SK-N-SH treated with all-trans-retinoic acid at 6 μM for 48 hours (cell line): ENCODE results near the gene C1D.
A peak's percentile ranks its signal among the peaks of the same experiment; 100 is the strongest.

Experiments
- ATAC-seq: fragments of 200-7000 bp; cut with Tn5 transposase; 3 replicates; pipeline ENCODE4 v1.9.1; 2020; ENCODE audit warnings: mild to moderate bottlenecking, moderate library complexity
- ARNTL ChIP-seq: fragments of 450-650 bp; formaldehyde crosslinking; IDR thresholded peaks from 2 replicates; pipeline ENCODE4 v1.5.0; 2020; ENCODE audit warnings: low read depth, mild to moderate bottlenecking, moderate library complexity, borderline replicate concordance
- BACH2 ChIP-seq: fragments of 250-450 bp; sonication (Bioruptor Pico); IDR thresholded peaks from 2 replicates; pipeline ENCODE4 v1.9.0; 2021; ENCODE audit warnings: mild to moderate bottlenecking, borderline replicate concordance
- CSDC2 ChIP-seq: fragments of 250-450 bp; sonication (Bioruptor Pico); IDR thresholded peaks from 2 replicates; pipeline ENCODE4 v1.5.0; 2020; ENCODE audit warnings: mild to moderate bottlenecking, moderate library complexity
- ESRRG ChIP-seq: fragments of 250-450 bp; sonication (Bioruptor Pico); IDR thresholded peaks from 2 replicates; pipeline ENCODE4 v1.6.1; 2021; ENCODE audit warnings: mild to moderate bottlenecking
- ISL1 ChIP-seq: fragments of 250-450 bp; sonication (Bioruptor Pico); IDR thresholded peaks from 2 replicates; pipeline ENCODE4 v2.1.2; 2022; ENCODE audit warnings: mild to moderate bottlenecking, moderate library complexity
- OSR1 ChIP-seq: fragments of 250-450 bp; sonication (Bioruptor Pico); IDR thresholded peaks from 2 replicates; pipeline ENCODE4 v1.8.0; 2022; ENCODE audit warnings: moderate library complexity, mild to moderate bottlenecking, inconsistent platforms
- PPARA ChIP-seq: fragments of 250-450 bp; sonication (Bioruptor Pico); IDR thresholded peaks from 2 replicates; pipeline ENCODE4 v1.5.0; 2020; ENCODE audit warnings: mild to moderate bottlenecking, borderline replicate concordance
- RARB ChIP-seq: fragments of 250-450 bp; sonication (Bioruptor Pico); IDR thresholded peaks from 2 replicates; pipeline ENCODE4 v1.8.0; 2021; ENCODE audit warnings: mild to moderate bottlenecking, moderate library complexity
- SNAI2 ChIP-seq: fragments of 250-450 bp; sonication (Bioruptor Pico); IDR thresholded peaks from 2 replicates; pipeline ENCODE4 v1.5.0; 2020; ENCODE audit warnings: mild to moderate bottlenecking, moderate library complexity
- ZC3H10 ChIP-seq: fragments of 250-450 bp; sonication (Bioruptor Pico); IDR thresholded peaks from 2 replicates; pipeline ENCODE4 v1.5.1; 2021; ENCODE audit warnings: mild to moderate bottlenecking, moderate library complexity
- ZFP3 ChIP-seq: fragments of 250-450 bp; sonication (Bioruptor Pico); IDR thresholded peaks from 2 replicates; pipeline ENCODE4 v1.5.0; 2020; ENCODE audit warnings: mild to moderate bottlenecking, moderate library complexity
- ZNF565 ChIP-seq: fragments of 450-650 bp; formaldehyde crosslinking; conservative IDR thresholded peaks from 2 replicates; pipeline ENCODE4 v1.5.0; 2020; ENCODE audit warnings: low read depth, mild to moderate bottlenecking, moderate library complexity
- ZNF70 ChIP-seq: fragments of 450-650 bp; formaldehyde crosslinking; IDR thresholded peaks from 2 replicates; pipeline ENCODE4 v1.5.0; 2020; ENCODE audit warnings: mild to moderate bottlenecking, moderate library complexity
- ZNF8 ChIP-seq: fragments of 450-650 bp; formaldehyde crosslinking; IDR thresholded peaks from 2 replicates; pipeline ENCODE4 v1.5.0; 2020; ENCODE audit warnings: mild to moderate bottlenecking, moderate library complexity
- TF ChIP-seq, protein P1 (sequence below): fragments of 250-450 bp; sonication (Bioruptor Pico); IDR thresholded peaks from 2 replicates; pipeline ENCODE4 v1.5.1; 2020; ENCODE audit warnings: low read depth, mild to moderate bottlenecking, moderate library complexity
- TF ChIP-seq, protein P2 (sequence below): fragments of 250-450 bp; sonication (Bioruptor Pico); IDR thresholded peaks from 2 replicates; pipeline ENCODE4 v1.5.1; 2021; ENCODE audit warnings: mild to moderate bottlenecking, moderate library complexity
- TF ChIP-seq, protein P3 (sequence below): fragments of 250-450 bp; sonication (Bioruptor Pico); IDR thresholded peaks from 2 replicates; pipeline ENCODE4 v1.5.0; 2020; ENCODE audit warnings: mild to moderate bottlenecking, moderate library complexity
- TF ChIP-seq, protein P4 (sequence below): fragments of 250-450 bp; sonication (Bioruptor Pico); IDR thresholded peaks from 2 replicates; pipeline ENCODE4 v1.8.0; 2021; ENCODE audit warnings: low read depth, mild to moderate bottlenecking, moderate library complexity, borderline replicate concordance
- TF ChIP-seq, protein P5 (sequence below): fragments of 250-450 bp; sonication (Bioruptor Pico); IDR thresholded peaks from 2 replicates; pipeline ENCODE4 v1.8.0; 2020; ENCODE audit warnings: mild to moderate bottlenecking, moderate library complexity, borderline replicate concordance

The C1D gene

DNA sequence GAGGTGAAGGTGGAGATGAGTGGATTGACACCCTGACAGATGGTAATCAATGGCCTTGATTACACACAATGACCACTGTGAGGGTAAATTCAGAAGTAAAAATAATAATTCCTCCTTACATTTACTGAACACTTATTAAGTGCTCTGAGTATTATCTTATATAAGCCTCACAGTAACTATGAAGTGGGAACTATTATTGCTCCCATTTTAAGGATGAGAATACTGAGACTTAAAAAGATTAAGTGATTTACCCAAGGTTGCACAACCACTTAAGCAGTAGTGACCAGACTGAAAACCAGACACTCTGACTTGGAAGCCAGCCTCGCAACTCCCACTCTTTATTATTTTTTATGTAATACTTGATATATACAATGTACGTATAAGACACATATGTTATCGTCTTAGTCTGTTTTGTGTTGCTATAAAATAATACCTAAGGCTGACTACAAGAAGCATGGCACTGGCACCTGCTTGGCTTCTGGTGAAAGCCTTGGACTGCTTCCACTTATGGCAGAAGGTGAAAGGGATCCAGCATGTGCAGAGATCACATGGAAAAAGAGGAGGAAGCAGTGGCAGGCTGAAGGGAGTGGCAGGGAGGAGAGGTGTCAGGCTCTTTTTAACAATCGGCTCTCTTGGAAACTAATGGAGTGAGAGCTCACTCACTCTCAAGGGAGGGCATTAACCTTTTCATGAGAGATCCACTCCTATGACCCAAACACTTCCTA lies 41.5 kb upstream of the C1D start:
- no peak for TF ChIP-seq SNAI2 (CRISPR knock-in tag)
- TF ChIP-seq ARNTL (CRISPR knock-in tag), result no peak
- TF ChIP-seq, all 23 proteins: peak for 0
- ATAC-seq, result no peak

DNA sequence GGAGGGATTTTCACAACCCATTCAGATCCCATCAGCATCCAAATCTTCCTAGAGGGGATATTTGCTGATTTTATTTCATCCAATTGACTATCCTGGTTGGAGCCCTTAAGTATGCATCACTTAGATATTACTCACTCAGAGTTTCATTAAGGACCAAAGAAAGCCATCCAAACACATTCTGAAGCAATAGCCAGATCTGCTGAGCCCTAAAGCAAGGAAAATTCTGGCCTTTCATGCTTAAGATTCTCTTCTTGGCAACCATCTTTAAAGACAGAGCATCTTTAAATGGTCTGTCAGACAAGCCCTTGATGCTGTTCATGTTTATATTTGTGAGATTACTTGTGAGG lies 40.9 kb upstream of the C1D start:
- TF ChIP-seq SNAI2 (CRISPR knock-in tag), result no peak
- TF ChIP-seq, protein P1, sequence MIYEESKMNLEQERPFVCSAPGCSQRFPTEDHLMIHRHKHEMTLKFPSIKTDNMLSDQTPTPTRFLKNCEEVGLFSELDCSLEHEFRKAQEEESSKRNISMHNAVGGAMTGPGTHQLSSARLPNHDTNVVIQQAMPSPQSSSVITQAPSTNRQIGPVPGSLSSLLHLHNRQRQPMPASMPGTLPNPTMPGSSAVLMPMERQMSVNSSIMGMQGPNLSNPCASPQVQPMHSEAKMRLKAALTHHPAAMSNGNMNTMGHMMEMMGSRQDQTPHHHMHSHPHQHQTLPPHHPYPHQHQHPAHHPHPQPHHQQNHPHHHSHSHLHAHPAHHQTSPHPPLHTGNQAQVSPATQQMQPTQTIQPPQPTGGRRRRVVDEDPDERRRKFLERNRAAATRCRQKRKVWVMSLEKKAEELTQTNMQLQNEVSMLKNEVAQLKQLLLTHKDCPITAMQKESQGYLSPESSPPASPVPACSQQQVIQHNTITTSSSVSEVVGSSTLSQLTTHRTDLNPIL, result no peak
- TF ChIP-seq ZFP3 (CRISPR knock-in tag), result no peak
- TF ChIP-seq ARNTL (CRISPR knock-in tag), result no peak
- no peak for TF ChIP-seq ZNF8 (CRISPR knock-in tag)
- no peak for TF ChIP-seq PPARA (CRISPR knock-in tag)
- TF ChIP-seq OSR1 (CRISPR knock-in tag), result no peak
- no peak for TF ChIP-seq CSDC2
- TF ChIP-seq ISL1 (CRISPR knock-in tag), result no peak

DNA sequence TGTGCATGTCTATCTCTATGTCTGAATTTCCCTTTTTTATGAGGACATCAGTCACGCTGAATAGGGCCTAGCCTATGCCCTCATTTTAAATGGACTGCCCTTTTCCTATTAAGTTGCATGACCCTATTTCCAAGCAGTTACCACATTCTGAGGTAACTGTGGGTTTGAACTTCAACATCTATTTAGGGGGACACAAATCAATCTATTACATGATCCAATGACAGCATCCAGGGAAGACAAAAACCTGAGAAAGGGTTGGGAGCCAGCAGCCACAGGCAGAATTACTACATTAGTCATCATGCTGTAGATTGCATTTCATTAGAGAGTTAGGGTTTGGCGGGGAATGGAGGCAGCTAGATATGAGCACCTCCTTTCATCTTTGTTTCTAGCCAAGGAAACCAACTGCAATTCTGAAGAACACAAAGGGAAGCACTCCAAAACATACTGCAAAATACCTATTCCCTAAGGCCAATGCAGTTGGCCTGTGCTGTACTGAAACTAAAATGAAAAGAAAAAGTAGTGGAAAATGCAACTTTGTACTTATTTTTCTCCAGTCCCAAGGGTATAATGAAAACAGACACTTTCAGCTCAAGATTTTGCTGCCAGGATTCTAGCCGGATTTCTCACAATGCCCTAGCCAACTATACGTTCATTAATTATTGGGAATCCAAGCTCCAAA lies 40.4 kb upstream of the C1D start:
- TF ChIP-seq, protein P2, sequence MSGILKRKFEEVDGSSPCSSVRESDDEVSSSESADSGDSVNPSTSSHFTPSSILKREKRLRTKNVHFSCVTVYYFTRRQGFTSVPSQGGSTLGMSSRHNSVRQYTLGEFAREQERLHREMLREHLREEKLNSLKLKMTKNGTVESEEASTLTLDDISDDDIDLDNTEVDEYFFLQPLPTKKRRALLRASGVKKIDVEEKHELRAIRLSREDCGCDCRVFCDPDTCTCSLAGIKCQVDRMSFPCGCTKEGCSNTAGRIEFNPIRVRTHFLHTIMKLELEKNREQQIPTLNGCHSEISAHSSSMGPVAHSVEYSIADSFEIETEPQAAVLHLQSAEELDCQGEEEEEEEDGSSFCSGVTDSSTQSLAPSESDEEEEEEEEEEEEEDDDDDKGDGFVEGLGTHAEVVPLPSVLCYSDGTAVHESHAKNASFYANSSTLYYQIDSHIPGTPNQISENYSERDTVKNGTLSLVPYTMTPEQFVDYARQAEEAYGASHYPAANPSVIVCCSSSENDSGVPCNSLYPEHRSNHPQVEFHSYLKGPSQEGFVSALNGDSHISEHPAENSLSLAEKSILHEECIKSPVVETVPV (CRISPR knock-in tag), result no peak
- TF ChIP-seq OSR1 (CRISPR knock-in tag), result no peak
- TF ChIP-seq, protein P3, sequence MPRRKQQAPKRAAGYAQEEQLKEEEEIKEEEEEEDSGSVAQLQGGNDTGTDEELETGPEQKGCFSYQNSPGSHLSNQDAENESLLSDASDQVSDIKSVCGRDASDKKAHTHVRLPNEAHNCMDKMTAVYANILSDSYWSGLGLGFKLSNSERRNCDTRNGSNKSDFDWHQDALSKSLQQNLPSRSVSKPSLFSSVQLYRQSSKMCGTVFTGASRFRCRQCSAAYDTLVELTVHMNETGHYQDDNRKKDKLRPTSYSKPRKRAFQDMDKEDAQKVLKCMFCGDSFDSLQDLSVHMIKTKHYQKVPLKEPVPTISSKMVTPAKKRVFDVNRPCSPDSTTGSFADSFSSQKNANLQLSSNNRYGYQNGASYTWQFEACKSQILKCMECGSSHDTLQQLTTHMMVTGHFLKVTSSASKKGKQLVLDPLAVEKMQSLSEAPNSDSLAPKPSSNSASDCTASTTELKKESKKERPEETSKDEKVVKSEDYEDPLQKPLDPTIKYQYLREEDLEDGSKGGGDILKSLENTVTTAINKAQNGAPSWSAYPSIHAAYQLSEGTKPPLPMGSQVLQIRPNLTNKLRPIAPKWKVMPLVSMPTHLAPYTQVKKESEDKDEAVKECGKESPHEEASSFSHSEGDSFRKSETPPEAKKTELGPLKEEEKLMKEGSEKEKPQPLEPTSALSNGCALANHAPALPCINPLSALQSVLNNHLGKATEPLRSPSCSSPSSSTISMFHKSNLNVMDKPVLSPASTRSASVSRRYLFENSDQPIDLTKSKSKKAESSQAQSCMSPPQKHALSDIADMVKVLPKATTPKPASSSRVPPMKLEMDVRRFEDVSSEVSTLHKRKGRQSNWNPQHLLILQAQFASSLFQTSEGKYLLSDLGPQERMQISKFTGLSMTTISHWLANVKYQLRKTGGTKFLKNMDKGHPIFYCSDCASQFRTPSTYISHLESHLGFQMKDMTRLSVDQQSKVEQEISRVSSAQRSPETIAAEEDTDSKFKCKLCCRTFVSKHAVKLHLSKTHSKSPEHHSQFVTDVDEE (CRISPR knock-in tag), result no peak
- TF ChIP-seq ZC3H10, result no peak
- no peak for TF ChIP-seq PPARA (CRISPR knock-in tag)
- TF ChIP-seq ZNF70 (CRISPR knock-in tag), result no peak
- TF ChIP-seq ZNF565 (CRISPR knock-in tag), result no peak
- no peak for TF ChIP-seq BACH2
- no peak for TF ChIP-seq ESRRG (CRISPR knock-in tag)
- no peak for TF ChIP-seq SNAI2 (CRISPR knock-in tag)
- TF ChIP-seq, protein P4, sequence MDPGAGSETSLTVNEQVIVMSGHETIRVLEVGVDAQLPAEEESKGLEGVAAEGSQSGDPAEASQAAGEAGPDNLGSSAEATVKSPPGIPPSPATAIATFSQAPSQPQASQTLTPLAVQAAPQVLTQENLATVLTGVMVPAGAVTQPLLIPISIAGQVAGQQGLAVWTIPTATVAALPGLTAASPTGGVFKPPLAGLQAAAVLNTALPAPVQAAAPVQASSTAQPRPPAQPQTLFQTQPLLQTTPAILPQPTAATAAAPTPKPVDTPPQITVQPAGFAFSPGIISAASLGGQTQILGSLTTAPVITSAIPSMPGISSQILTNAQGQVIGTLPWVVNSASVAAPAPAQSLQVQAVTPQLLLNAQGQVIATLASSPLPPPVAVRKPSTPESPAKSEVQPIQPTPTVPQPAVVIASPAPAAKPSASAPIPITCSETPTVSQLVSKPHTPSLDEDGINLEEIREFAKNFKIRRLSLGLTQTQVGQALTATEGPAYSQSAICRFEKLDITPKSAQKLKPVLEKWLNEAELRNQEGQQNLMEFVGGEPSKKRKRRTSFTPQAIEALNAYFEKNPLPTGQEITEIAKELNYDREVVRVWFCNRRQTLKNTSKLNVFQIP (CRISPR knock-in tag), result no peak
- 0 out of 2 replicates have a peak, but pooled peaks have one; percentile 18 for TF ChIP-seq ZFP3 (CRISPR knock-in tag)
- no peak for TF ChIP-seq ARNTL (CRISPR knock-in tag)
- TF ChIP-seq, protein P5, sequence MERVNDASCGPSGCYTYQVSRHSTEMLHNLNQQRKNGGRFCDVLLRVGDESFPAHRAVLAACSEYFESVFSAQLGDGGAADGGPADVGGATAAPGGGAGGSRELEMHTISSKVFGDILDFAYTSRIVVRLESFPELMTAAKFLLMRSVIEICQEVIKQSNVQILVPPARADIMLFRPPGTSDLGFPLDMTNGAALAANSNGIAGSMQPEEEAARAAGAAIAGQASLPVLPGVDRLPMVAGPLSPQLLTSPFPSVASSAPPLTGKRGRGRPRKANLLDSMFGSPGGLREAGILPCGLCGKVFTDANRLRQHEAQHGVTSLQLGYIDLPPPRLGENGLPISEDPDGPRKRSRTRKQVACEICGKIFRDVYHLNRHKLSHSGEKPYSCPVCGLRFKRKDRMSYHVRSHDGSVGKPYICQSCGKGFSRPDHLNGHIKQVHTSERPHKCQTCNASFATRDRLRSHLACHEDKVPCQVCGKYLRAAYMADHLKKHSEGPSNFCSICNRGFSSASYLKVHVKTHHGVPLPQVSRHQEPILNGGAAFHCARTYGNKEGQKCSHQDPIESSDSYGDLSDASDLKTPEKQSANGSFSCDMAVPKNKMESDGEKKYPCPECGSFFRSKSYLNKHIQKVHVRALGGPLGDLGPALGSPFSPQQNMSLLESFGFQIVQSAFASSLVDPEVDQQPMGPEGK (CRISPR knock-in tag), result 0 out of 2 replicates have a peak, but pooled peaks have one; percentile 27
- TF ChIP-seq, protein P1, result no peak
- no peak for TF ChIP-seq RARB (CRISPR knock-in tag)
- peak; percentile 61 for TF ChIP-seq ISL1 (CRISPR knock-in tag)
- TF ChIP-seq, all 23 proteins: peak for 3
- ATAC-seq, result peak; percentile 87

More for the DNA sequence above, 40.9 kb upstream of the C1D start:
- peak; percentile 56; the same call in 2 of the 3 replicates for ATAC-seq
